ENCODE measurements around the gene ZNF668. TPM values are rescaled to one million over a fixed set of nuclear protein-coding genes. Genes with fewer than 3 reads are reported as not detected.

The ZNF668 gene
- total and polyA plus RNA-seq, 2 of the 13 experiments (the other 11 are each of a cell fraction or from before 2014, with no cell fraction given): 3.8 to 9.8 TPM

DNA sequence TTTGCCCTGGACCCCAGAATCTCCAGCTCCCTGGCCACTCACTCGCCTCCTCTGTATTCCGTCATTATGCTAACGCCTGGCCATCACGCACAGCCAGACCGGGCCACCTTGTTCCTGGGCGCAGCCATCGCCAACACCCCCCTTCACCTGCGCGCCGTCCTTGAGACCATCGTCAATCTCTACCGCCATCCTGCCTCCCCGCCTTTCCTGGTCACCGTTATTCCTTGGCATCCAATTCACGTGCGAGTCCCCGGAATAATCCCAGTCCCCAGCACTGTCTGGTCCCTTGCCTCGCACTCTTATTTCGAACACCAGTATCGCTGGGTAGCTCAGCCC, 20.0 kb upstream of the ZNF668 start (continued):
- TF ChIP-seq REST (IDR thresholded peaks at IDR 0.05; ENCODE audit: borderline replicate concordance in 1 of 2, low read depth in 1 of 2, low read length in 2 of 2) (no peak), ZNF782 (CRISPR knock-in tag; IDR thresholded peaks at IDR 0.05; ENCODE audit: borderline replicate concordance) (0 out of 2 replicates have a peak, but pooled peaks have one; percentile 85), CHD2 (IDR thresholded peaks at IDR 0.05; ENCODE audit: low read depth, low read length) (no peak), KLF12 (CRISPR knock-in tag; IDR thresholded peaks at IDR 0.05; ENCODE audit: borderline replicate concordance) (no peak), ESRRA (CRISPR knock-in tag; IDR thresholded peaks at IDR 0.05; ENCODE audit: low read depth) (no peak), HDAC1 (CRISPR knock-in tag; IDR thresholded peaks at IDR 0.05) (no peak), ONECUT2 (CRISPR knock-in tag; IDR thresholded peaks at IDR 0.05) (no peak), ZNF230 (CRISPR knock-in tag; IDR thresholded peaks at IDR 0.05) (no peak; the same call in 1 of the 2 replicates), RBM22 (optimal IDR thresholded peaks at IDR 0.05; ENCODE audit: low read length) (no peak), SSRP1 (CRISPR knock-in tag; IDR thresholded peaks at IDR 0.05) (no peak), ZNF83 (CRISPR knock-in tag; IDR thresholded peaks at IDR 0.05; ENCODE audit: borderline replicate concordance) (0 out of 2 replicates have a peak, but pooled peaks have one; percentile 38), SMAD3 (CRISPR knock-in tag; IDR thresholded peaks at IDR 0.05) (no peak), AHDC1 (CRISPR knock-in tag; IDR thresholded peaks at IDR 0.05; ENCODE audit: borderline replicate concordance) (no peak), ZNF205 (CRISPR knock-in tag; IDR thresholded peaks at IDR 0.05) (no peak), SNAPC2 (CRISPR knock-in tag; IDR thresholded peaks at IDR 0.05) (no peak), ZFP41 (CRISPR knock-in tag; IDR thresholded peaks at IDR 0.05; ENCODE audit: borderline replicate concordance) (no peak)
- TF ChIP-seq, protein P1, sequence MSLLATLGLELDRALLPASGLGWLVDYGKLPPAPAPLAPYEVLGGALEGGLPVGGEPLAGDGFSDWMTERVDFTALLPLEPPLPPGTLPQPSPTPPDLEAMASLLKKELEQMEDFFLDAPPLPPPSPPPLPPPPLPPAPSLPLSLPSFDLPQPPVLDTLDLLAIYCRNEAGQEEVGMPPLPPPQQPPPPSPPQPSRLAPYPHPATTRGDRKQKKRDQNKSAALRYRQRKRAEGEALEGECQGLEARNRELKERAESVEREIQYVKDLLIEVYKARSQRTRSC (CRISPR knock-in tag; IDR thresholded peaks at IDR 0.05; ENCODE audit: low read depth): 0 out of 2 replicates have a peak, but pooled peaks have one; percentile 84
- TF ChIP-seq, protein P2, sequence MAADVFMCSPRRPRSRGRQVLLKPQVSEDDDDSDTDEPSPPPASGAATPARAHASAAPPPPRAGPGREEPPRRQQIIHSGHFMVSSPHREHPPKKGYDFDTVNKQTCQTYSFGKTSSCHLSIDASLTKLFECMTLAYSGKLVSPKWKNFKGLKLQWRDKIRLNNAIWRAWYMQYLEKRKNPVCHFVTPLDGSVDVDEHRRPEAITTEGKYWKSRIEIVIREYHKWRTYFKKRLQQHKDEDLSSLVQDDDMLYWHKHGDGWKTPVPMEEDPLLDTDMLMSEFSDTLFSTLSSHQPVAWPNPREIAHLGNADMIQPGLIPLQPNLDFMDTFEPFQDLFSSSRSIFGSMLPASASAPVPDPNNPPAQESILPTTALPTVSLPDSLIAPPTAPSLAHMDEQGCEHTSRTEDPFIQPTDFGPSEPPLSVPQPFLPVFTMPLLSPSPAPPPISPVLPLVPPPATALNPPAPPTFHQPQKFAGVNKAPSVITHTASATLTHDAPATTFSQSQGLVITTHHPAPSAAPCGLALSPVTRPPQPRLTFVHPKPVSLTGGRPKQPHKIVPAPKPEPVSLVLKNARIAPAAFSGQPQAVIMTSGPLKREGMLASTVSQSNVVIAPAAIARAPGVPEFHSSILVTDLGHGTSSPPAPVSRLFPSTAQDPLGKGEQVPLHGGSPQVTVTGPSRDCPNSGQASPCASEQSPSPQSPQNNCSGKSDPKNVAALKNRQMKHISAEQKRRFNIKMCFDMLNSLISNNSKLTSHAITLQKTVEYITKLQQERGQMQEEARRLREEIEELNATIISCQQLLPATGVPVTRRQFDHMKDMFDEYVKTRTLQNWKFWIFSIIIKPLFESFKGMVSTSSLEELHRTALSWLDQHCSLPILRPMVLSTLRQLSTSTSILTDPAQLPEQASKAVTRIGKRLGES (CRISPR knock-in tag; IDR thresholded peaks at IDR 0.05; ENCODE audit: borderline replicate concordance): no peak

All from HepG2 (cell line).